Measurements from ENCODE around the gene CUX1. TPM values are rescaled to one million over a fixed set of nuclear protein-coding genes. Genes with fewer than 3 reads are reported as not detected.
"Not testable (repeated sequence)": the region's sequence is repeated elsewhere in the genome, so short reads cannot be mapped to it uniquely, and the experiment has no call there.

The CUX1 gene
- total RNA-seq, 1 experiment from 2014 or later = 53.5 TPM

DNA sequence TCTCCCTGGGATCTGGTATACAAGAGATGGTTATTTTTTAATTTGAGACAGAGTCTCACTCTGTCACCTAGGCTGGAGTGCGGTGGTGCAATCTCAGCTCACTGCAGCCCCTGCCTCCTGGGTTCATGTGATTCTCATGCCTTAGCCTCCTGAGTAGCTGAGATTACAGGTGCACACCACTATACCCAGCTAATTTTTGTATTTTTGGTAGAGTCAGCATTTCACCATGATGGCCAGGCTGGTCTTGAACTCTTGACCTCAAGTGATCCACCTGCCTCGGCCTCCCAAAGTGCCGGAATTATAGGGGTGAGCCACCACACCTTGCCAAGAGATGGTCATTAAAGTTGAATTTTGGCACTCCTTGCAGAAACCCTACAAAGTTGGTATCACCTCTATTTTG, 71.1 kb downstream of the CUX1 start:
- no CpG with 5 or more reads among the region's 3 CpGs for WGBS (ENCODE audit: extremely low coverage, insufficient read length, low lambda C conversion rate)
- H2BK20ac ChIP-seq (ENCODE audit: low read depth, low read length, poor library complexity, severe bottlenecking); H4K5ac ChIP-seq (ENCODE audit: insufficient read length, low read depth, low read length); H3K9ac ChIP-seq (ENCODE audit: extremely low read depth, insufficient read length, low read length); H3K9me3 ChIP-seq (ENCODE audit: control insufficient read depth, low read depth, low read length); H2AFZ ChIP-seq (ENCODE audit: low read length); H4K20me1 ChIP-seq (ENCODE audit: control insufficient read depth, insufficient read depth, insufficient read length); H3K4ac ChIP-seq (ENCODE audit: low read depth, low read length); H3K18ac ChIP-seq (ENCODE audit: insufficient read length, low read depth, low read length); H3K36me3 Mint-ChIP-seq (ENCODE audit: insufficient read depth in 1 of 3, low read depth in 3 of 3); H4K91ac ChIP-seq (ENCODE audit: insufficient read length, low read depth, low read length); H2BK120ac ChIP-seq (ENCODE audit: low read depth, low read length, poor library complexity, severe bottlenecking); H3K23ac ChIP-seq (ENCODE audit: insufficient read length, low read depth, low read length); H3K27me3 ChIP-seq (ENCODE audit: insufficient read depth, low read length); H3K4me2 ChIP-seq (ENCODE audit: insufficient read depth, insufficient read length, low read length); H3T11ph ChIP-seq (ENCODE audit: low read length); H3K4me1 ChIP-seq (ENCODE audit: insufficient read depth, low read length); H2BK5ac ChIP-seq (ENCODE audit: insufficient read length, low read length); H3K56ac ChIP-seq (ENCODE audit: insufficient read length, low read depth, low read length); H3K9me3 Mint-ChIP-seq; H2BK12ac ChIP-seq (ENCODE audit: insufficient read length, low read depth, low read length); H3K4me3 Mint-ChIP-seq; H4K8ac ChIP-seq (replicated peaks; ENCODE audit: insufficient read length, low read depth, low read length); H3K27ac ChIP-seq (ENCODE audit: insufficient read length, low read depth, low read length); DNase-seq; H3K27me3 Mint-ChIP-seq (ENCODE audit: low read depth); H2BK15ac ChIP-seq (ENCODE audit: low read depth, low read length); H2AK5ac ChIP-seq (ENCODE audit: insufficient read length, low read length); H3K23me2 ChIP-seq (ENCODE audit: insufficient read length, low read depth, low read length, poor library complexity, severe bottlenecking); H3K14ac ChIP-seq (ENCODE audit: insufficient read depth, low read length): not testable (repeated sequence)
- peaks cover 36% of the 10 kb centered on the region in 2 experiments for H3K4me1 Mint-ChIP-seq
- peak overlapping the region in 1 of 3 experiments; percentile 12; a peak in 1 of 7 replicates for H3K27ac Mint-ChIP-seq
- H3K79me1 ChIP-seq (ENCODE audit: insufficient read depth, low read depth, low read length, poor library complexity, severe bottlenecking) = peaks cover 12% of the 10 kb centered on the region
- peaks cover 48% of the 10 kb centered on the region; the same call in 1 of the 2 replicates for H3K79me2 ChIP-seq (ENCODE audit: insufficient read depth, low read length)

Data from H9 (cell line).